ENCODE measurements around the gene ARHGAP40.
A peak's percentile ranks its signal among the peaks of the same experiment; 100 is the strongest.

ARHGAP40 gene

GRCh38 chr20:38601216-38602184, at the start of gene ARHGAP40:
Gene ARHGAP40, plus strand, starts transcription at chr20:38601809.
- peak; percentile 19 for TF ChIP-seq CTCF (IDR thresholded peaks at IDR 0.05; ENCODE audit: low read depth, low read length, missing control alignments)
- no peak for DNase-seq (ENCODE audit: low read depth)
- H3K4me3 ChIP-seq (ENCODE audit: low read depth, low read length), result no peak within 1 kb of the TSS

- TF ChIP-seq CTCF (IDR thresholded peaks at IDR 0.05; ENCODE audit: low read depth, low read length, missing control alignments), result no peak
- DNase-seq (ENCODE audit: low read depth), result no peak
- no peak overlapping the region for H3K4me3 ChIP-seq (ENCODE audit: low read depth, low read length)
These were observed 46.6 kb upstream of the ARHGAP40 start for GRCh38 chr20:38554986-38555385.

- TF ChIP-seq CTCF (IDR thresholded peaks at IDR 0.05; ENCODE audit: low read depth, low read length, missing control alignments), result no peak
- no peak for DNase-seq (ENCODE audit: low read depth)
- no peak overlapping the region for H3K4me3 ChIP-seq (ENCODE audit: low read depth, low read length)
These were observed 46.2 kb upstream of the ARHGAP40 start for GRCh38 chr20:38555395-38555794.

GRCh38 chr20:38557174-38557573, 44.4 kb upstream of the ARHGAP40 start:
- H3K4me3 ChIP-seq (ENCODE audit: low read depth, low read length), result no peak overlapping the region
- no peak for TF ChIP-seq CTCF (IDR thresholded peaks at IDR 0.05; ENCODE audit: low read depth, low read length, missing control alignments)
- no peak for DNase-seq (ENCODE audit: low read depth)

- TF ChIP-seq CTCF (IDR thresholded peaks at IDR 0.05; ENCODE audit: low read depth, low read length, missing control alignments), result no peak
- DNase-seq (ENCODE audit: low read depth), result no peak
- no peak overlapping the region for H3K4me3 ChIP-seq (ENCODE audit: low read depth, low read length)
These were observed 42.8 kb upstream of the ARHGAP40 start for GRCh38 chr20:38558596-38559360.

GRCh38 chr20:38559764-38560163, 41.8 kb upstream of the ARHGAP40 start:
- TF ChIP-seq CTCF (IDR thresholded peaks at IDR 0.05; ENCODE audit: low read depth, low read length, missing control alignments), result no peak
- no peak overlapping the region for H3K4me3 ChIP-seq (ENCODE audit: low read depth, low read length)
- DNase-seq (ENCODE audit: low read depth), result no peak
